SK-N-SH treated with all-trans-retinoic acid at 6 μM for 48 hours (cell line): ENCODE measurements around the gene ATP6V1F.

Source experiments
- ATAC-seq: fragments of 200-7000 bp; cut with Tn5 transposase; 3 replicates; pipeline ENCODE4 v1.9.1; 2020; ENCODE audit warnings: mild to moderate bottlenecking, moderate library complexity
- ARNTL ChIP-seq: fragments of 450-650 bp; formaldehyde crosslinking; IDR thresholded peaks from 2 replicates; pipeline ENCODE4 v1.5.0; 2020; ENCODE audit warnings: low read depth, mild to moderate bottlenecking, moderate library complexity, borderline replicate concordance
- BACH2 ChIP-seq: fragments of 250-450 bp; sonication (Bioruptor Pico); IDR thresholded peaks from 2 replicates; pipeline ENCODE4 v1.9.0; 2021; ENCODE audit warnings: mild to moderate bottlenecking, borderline replicate concordance
- CSDC2 ChIP-seq: fragments of 250-450 bp; sonication (Bioruptor Pico); IDR thresholded peaks from 2 replicates; pipeline ENCODE4 v1.5.0; 2020; ENCODE audit warnings: mild to moderate bottlenecking, moderate library complexity
- ESRRG ChIP-seq: fragments of 250-450 bp; sonication (Bioruptor Pico); IDR thresholded peaks from 2 replicates; pipeline ENCODE4 v1.6.1; 2021; ENCODE audit warnings: mild to moderate bottlenecking
- GLIS3 ChIP-seq: fragments of 250-450 bp; sonication (Bioruptor Pico); IDR thresholded peaks from 2 replicates; pipeline ENCODE4 v1.5.0; 2020; ENCODE audit warnings: mild to moderate bottlenecking, moderate library complexity
- ISL1 ChIP-seq: fragments of 250-450 bp; sonication (Bioruptor Pico); IDR thresholded peaks from 2 replicates; pipeline ENCODE4 v2.1.2; 2022; ENCODE audit warnings: mild to moderate bottlenecking, moderate library complexity
- OSR1 ChIP-seq: fragments of 250-450 bp; sonication (Bioruptor Pico); IDR thresholded peaks from 2 replicates; pipeline ENCODE4 v1.8.0; 2022; ENCODE audit warnings: moderate library complexity, mild to moderate bottlenecking, inconsistent platforms
- PPARA ChIP-seq: fragments of 250-450 bp; sonication (Bioruptor Pico); IDR thresholded peaks from 2 replicates; pipeline ENCODE4 v1.5.0; 2020; ENCODE audit warnings: mild to moderate bottlenecking, borderline replicate concordance
- RARB ChIP-seq: fragments of 250-450 bp; sonication (Bioruptor Pico); IDR thresholded peaks from 2 replicates; pipeline ENCODE4 v1.8.0; 2021; ENCODE audit warnings: mild to moderate bottlenecking, moderate library complexity
- SNAI2 ChIP-seq: fragments of 250-450 bp; sonication (Bioruptor Pico); IDR thresholded peaks from 2 replicates; pipeline ENCODE4 v1.5.0; 2020; ENCODE audit warnings: mild to moderate bottlenecking, moderate library complexity
- TCF4 ChIP-seq: fragments of 250-450 bp; sonication (Bioruptor Pico); IDR thresholded peaks from 2 replicates; pipeline ENCODE4 v1.8.0; 2021; ENCODE audit warnings: mild to moderate bottlenecking, moderate library complexity, borderline replicate concordance
- ZC3H10 ChIP-seq: fragments of 250-450 bp; sonication (Bioruptor Pico); IDR thresholded peaks from 2 replicates; pipeline ENCODE4 v1.5.1; 2021; ENCODE audit warnings: mild to moderate bottlenecking, moderate library complexity
- ZFP3 ChIP-seq: fragments of 250-450 bp; sonication (Bioruptor Pico); IDR thresholded peaks from 2 replicates; pipeline ENCODE4 v1.5.0; 2020; ENCODE audit warnings: mild to moderate bottlenecking, moderate library complexity
- ZFP30 ChIP-seq: fragments of 450-650 bp; formaldehyde crosslinking; IDR thresholded peaks from 2 replicates; pipeline ENCODE4 v1.5.0; 2022; ENCODE audit warnings: mild to moderate bottlenecking, moderate library complexity
- ZNF70 ChIP-seq: fragments of 450-650 bp; formaldehyde crosslinking; IDR thresholded peaks from 2 replicates; pipeline ENCODE4 v1.5.0; 2020; ENCODE audit warnings: mild to moderate bottlenecking, moderate library complexity
- ZNF8 ChIP-seq: fragments of 450-650 bp; formaldehyde crosslinking; IDR thresholded peaks from 2 replicates; pipeline ENCODE4 v1.5.0; 2020; ENCODE audit warnings: mild to moderate bottlenecking, moderate library complexity
- TF ChIP-seq, protein P1 (sequence below): fragments of 250-450 bp; sonication (Bioruptor Pico); IDR thresholded peaks from 2 replicates; pipeline ENCODE4 v1.5.0; 2020; ENCODE audit warnings: mild to moderate bottlenecking, moderate library complexity
- TF ChIP-seq, protein P2 (sequence below): fragments of 250-450 bp; sonication (Bioruptor Pico); IDR thresholded peaks from 2 replicates; pipeline ENCODE4 v1.5.1; 2020; ENCODE audit warnings: low read depth, mild to moderate bottlenecking, moderate library complexity
- TF ChIP-seq, protein P3 (sequence below): fragments of 250-450 bp; sonication (Bioruptor Pico); IDR thresholded peaks from 2 replicates; pipeline ENCODE4 v1.5.1; 2021; ENCODE audit warnings: mild to moderate bottlenecking, moderate library complexity
- TF ChIP-seq, protein P4 (sequence below): fragments of 250-450 bp; sonication (Bioruptor Pico); IDR thresholded peaks from 2 replicates; pipeline ENCODE4 v1.8.0; 2020; ENCODE audit warnings: mild to moderate bottlenecking, moderate library complexity, borderline replicate concordance

The ATP6V1F gene

DNA sequence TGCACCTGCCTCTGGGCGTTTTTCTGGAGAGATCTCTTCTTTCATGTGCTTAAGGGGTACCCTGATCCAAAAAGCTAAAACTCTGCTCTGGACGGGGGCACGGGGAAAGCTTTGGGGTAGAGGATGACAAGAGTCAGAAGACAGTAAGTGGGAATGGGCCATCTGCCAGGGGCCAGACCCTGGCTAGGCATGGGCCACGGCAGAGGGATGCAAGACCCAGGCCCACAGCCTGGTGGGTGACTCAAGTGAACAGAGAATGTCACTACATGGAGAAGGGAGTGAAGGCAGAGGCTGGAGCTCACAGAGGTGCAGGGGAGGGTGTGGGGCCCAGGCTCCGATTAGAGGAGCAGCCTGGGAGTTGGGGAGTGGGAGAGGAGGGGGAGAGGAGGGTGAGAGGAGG is 17.2 kb upstream of the ATP6V1F start:
- ATAC-seq, result no peak
- no peak for TF ChIP-seq CSDC2 (CRISPR knock-in tag)

DNA sequence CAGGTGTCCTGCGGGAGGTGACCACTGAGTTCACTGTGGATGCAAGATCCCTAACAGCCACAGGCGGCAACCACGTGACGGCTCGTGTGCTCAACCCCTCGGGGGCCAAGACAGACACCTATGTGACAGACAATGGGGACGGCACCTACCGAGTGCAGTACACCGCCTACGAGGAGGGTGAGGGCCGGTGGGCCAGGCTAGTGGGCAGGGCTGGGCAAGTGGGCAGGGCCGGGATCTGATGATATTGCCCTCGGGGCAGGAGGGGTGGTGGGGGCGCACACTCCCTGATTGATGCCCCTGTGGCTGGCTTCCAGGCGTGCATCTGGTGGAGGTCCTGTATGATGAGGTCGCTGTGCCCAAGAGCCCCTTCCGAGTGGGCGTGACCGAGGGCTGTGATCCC is 16.7 kb upstream of the ATP6V1F start:
- no peak for ATAC-seq
- TF ChIP-seq PPARA (CRISPR knock-in tag), result no peak
- TF ChIP-seq ZFP30, result no peak
- no peak for TF ChIP-seq RARB (CRISPR knock-in tag)
- TF ChIP-seq ZC3H10 (CRISPR knock-in tag), result no peak
- TF ChIP-seq TCF4 (CRISPR knock-in tag), result no peak
- TF ChIP-seq BACH2 (CRISPR knock-in tag), result no peak
- TF ChIP-seq, protein P1, sequence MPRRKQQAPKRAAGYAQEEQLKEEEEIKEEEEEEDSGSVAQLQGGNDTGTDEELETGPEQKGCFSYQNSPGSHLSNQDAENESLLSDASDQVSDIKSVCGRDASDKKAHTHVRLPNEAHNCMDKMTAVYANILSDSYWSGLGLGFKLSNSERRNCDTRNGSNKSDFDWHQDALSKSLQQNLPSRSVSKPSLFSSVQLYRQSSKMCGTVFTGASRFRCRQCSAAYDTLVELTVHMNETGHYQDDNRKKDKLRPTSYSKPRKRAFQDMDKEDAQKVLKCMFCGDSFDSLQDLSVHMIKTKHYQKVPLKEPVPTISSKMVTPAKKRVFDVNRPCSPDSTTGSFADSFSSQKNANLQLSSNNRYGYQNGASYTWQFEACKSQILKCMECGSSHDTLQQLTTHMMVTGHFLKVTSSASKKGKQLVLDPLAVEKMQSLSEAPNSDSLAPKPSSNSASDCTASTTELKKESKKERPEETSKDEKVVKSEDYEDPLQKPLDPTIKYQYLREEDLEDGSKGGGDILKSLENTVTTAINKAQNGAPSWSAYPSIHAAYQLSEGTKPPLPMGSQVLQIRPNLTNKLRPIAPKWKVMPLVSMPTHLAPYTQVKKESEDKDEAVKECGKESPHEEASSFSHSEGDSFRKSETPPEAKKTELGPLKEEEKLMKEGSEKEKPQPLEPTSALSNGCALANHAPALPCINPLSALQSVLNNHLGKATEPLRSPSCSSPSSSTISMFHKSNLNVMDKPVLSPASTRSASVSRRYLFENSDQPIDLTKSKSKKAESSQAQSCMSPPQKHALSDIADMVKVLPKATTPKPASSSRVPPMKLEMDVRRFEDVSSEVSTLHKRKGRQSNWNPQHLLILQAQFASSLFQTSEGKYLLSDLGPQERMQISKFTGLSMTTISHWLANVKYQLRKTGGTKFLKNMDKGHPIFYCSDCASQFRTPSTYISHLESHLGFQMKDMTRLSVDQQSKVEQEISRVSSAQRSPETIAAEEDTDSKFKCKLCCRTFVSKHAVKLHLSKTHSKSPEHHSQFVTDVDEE, result no peak

DNA sequence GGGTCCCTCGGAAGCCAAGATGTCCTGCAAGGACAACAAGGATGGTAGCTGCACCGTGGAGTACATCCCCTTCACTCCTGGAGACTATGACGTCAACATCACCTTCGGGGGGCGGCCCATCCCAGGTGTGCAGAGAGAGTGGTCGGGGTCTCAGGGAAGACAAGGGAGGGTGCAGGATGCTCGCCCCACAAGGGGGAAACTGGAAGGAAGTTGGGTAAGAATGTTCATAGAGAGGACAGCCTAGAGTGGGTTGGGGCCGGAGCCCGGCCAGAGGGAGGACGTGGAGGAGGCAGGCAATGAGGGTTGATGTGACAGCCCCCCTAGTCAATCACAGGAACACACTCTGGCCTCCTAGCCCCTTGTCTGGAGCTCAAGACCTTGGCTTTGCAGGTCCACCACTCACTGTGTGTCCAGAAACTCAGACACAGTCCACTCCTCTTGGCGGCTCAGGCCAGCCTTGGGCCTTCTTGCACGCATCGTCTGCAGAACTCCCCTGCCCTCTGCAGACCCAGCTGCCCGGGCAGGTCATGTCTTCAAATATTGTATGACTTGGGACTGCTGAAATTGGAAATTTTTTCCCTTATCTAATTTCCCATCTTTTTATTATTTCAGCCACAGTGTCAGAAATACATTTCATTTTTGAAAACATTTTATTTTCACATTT is 15.7 kb upstream of the ATP6V1F start:
- no peak for ATAC-seq
- no peak for TF ChIP-seq ZFP3
- no peak for TF ChIP-seq OSR1
- TF ChIP-seq TCF4 (CRISPR knock-in tag), result no peak
- TF ChIP-seq CSDC2 (CRISPR knock-in tag), result no peak
- TF ChIP-seq ZC3H10 (CRISPR knock-in tag), result no peak
- TF ChIP-seq, protein P2, sequence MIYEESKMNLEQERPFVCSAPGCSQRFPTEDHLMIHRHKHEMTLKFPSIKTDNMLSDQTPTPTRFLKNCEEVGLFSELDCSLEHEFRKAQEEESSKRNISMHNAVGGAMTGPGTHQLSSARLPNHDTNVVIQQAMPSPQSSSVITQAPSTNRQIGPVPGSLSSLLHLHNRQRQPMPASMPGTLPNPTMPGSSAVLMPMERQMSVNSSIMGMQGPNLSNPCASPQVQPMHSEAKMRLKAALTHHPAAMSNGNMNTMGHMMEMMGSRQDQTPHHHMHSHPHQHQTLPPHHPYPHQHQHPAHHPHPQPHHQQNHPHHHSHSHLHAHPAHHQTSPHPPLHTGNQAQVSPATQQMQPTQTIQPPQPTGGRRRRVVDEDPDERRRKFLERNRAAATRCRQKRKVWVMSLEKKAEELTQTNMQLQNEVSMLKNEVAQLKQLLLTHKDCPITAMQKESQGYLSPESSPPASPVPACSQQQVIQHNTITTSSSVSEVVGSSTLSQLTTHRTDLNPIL, result no peak
- TF ChIP-seq, protein P3, sequence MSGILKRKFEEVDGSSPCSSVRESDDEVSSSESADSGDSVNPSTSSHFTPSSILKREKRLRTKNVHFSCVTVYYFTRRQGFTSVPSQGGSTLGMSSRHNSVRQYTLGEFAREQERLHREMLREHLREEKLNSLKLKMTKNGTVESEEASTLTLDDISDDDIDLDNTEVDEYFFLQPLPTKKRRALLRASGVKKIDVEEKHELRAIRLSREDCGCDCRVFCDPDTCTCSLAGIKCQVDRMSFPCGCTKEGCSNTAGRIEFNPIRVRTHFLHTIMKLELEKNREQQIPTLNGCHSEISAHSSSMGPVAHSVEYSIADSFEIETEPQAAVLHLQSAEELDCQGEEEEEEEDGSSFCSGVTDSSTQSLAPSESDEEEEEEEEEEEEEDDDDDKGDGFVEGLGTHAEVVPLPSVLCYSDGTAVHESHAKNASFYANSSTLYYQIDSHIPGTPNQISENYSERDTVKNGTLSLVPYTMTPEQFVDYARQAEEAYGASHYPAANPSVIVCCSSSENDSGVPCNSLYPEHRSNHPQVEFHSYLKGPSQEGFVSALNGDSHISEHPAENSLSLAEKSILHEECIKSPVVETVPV (CRISPR knock-in tag), result no peak
- TF ChIP-seq ISL1 (CRISPR knock-in tag), result no peak
- TF ChIP-seq ARNTL, result no peak
- TF ChIP-seq ESRRG (CRISPR knock-in tag), result no peak
- TF ChIP-seq RARB (CRISPR knock-in tag), result no peak
- no peak for TF ChIP-seq ZFP30
- TF ChIP-seq ZNF70, result no peak
- TF ChIP-seq, protein P1, result no peak
- TF ChIP-seq BACH2 (CRISPR knock-in tag), result no peak

DNA sequence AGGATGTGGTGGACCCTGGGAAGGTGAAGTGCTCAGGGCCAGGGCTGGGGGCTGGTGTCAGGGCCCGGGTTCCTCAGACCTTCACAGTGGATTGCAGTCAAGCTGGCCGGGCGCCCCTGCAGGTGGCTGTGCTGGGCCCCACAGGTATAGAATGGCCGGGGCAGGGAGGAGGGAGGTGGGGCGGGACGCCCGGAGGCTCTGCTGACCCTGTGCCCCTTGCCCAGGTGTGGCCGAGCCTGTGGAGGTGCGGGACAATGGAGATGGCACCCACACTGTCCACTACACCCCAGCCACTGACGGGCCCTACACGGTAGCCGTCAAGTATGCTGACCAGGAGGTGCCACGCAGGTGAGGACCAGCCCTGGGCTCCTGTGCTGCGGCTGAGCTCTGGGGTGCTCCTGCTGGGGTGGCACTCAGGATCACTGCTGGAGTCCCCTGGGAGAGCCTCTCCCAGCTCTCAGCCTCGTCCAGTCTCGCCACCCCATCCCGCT is 14.9 kb upstream of the ATP6V1F start:
- no peak; the same call in 2 of the 3 replicates for ATAC-seq
- TF ChIP-seq OSR1 (no peak), ZNF8 (CRISPR knock-in tag) (no peak), ARNTL (no peak), ZNF70 (no peak), GLIS3 (CRISPR knock-in tag) (no peak), RARB (CRISPR knock-in tag) (no peak), ESRRG (CRISPR knock-in tag) (no peak), SNAI2 (CRISPR knock-in tag) (no peak), ZFP30 (no peak)
- TF ChIP-seq, protein P2, result no peak
- TF ChIP-seq, protein P4, sequence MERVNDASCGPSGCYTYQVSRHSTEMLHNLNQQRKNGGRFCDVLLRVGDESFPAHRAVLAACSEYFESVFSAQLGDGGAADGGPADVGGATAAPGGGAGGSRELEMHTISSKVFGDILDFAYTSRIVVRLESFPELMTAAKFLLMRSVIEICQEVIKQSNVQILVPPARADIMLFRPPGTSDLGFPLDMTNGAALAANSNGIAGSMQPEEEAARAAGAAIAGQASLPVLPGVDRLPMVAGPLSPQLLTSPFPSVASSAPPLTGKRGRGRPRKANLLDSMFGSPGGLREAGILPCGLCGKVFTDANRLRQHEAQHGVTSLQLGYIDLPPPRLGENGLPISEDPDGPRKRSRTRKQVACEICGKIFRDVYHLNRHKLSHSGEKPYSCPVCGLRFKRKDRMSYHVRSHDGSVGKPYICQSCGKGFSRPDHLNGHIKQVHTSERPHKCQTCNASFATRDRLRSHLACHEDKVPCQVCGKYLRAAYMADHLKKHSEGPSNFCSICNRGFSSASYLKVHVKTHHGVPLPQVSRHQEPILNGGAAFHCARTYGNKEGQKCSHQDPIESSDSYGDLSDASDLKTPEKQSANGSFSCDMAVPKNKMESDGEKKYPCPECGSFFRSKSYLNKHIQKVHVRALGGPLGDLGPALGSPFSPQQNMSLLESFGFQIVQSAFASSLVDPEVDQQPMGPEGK, result no peak
